Transverse colon (tissue), 4 donors: Measurements from ENCODE around the gene TPH2.

Source experiments
- POLR2A ChIP-seq: fragments of 450-650 bp; IDR thresholded peaks from one replicate; pipeline ENCODE4 v1.6.1; 2016; ENCODE audit warnings: antibody characterized with exemption, mild to moderate bottlenecking, moderate library complexity
- POLR2AphosphoS5 ChIP-seq, 3 donors: sonication (generic); formaldehyde crosslinking; IDR thresholded peaks; one replicate each; pipeline ENCODE4 v1.6.1; 2016; ENCODE audit warnings: antibody characterized with exemption in 3 of 3
- TF ChIP-seq, protein P1 (sequence below), 5 experiments: fragments of 200-600 bp in 3 of 5; fragments of 450-650 bp in 2 of 5; sonication (generic) in 3 of 5; IDR thresholded peaks; 1 replicate in 2 of 5; 2 replicates in 3 of 5; pipeline ENCODE4 v1.5.1; 2016 to 2017; ENCODE audit warnings: antibody characterized with exemption in 5 of 5, inconsistent platforms in 3 of 5, mild to moderate bottlenecking in 2 of 5, moderate library complexity in 1 of 5

DNA sequence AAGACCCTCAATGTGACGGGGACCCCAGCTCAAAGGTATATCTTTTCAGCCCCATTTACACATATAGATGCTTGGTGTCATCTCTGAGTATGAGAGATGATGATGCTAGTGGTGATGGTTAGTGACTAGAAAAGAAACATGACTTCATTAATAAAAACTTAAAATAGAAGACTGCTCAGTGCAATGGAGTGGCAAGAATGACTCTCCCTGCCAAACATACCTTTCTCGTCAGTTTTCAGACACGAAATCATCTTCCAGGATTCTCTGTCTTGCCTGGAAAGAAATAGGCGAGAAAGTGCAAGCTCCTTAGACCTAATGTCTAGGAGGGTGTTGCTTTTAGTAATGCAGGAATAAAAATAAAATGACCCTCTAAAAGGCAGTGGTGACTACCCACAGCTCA, 71.7 kb downstream of the TPH2 start:
- TF ChIP-seq, protein P1, sequence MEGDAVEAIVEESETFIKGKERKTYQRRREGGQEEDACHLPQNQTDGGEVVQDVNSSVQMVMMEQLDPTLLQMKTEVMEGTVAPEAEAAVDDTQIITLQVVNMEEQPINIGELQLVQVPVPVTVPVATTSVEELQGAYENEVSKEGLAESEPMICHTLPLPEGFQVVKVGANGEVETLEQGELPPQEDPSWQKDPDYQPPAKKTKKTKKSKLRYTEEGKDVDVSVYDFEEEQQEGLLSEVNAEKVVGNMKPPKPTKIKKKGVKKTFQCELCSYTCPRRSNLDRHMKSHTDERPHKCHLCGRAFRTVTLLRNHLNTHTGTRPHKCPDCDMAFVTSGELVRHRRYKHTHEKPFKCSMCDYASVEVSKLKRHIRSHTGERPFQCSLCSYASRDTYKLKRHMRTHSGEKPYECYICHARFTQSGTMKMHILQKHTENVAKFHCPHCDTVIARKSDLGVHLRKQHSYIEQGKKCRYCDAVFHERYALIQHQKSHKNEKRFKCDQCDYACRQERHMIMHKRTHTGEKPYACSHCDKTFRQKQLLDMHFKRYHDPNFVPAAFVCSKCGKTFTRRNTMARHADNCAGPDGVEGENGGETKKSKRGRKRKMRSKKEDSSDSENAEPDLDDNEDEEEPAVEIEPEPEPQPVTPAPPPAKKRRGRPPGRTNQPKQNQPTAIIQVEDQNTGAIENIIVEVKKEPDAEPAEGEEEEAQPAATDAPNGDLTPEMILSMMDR (IDR thresholded peaks at IDR 0.05) = no peak
- TF ChIP-seq POLR2AphosphoS5 (IDR thresholded peaks at IDR 0.05) (no peak), POLR2A (no peak)
